GM21825 (cell line): ENCODE measurements around the gene TXNIP.

ENCODE experiments used
- ATAC-seq: cut with Tn5 transposase; IDR thresholded peaks from one replicate; pipeline ENCODE4 v1.9.1; 2021; ENCODE audit warnings: mild to moderate bottlenecking, moderate library complexity; ENCODE audit not compliant: unreplicated experiment

The TXNIP gene

GRCh38 chr1:145946477-145946986 is 49.8 kb downstream of the TXNIP start:
- ATAC-seq = no peak

DNA sequence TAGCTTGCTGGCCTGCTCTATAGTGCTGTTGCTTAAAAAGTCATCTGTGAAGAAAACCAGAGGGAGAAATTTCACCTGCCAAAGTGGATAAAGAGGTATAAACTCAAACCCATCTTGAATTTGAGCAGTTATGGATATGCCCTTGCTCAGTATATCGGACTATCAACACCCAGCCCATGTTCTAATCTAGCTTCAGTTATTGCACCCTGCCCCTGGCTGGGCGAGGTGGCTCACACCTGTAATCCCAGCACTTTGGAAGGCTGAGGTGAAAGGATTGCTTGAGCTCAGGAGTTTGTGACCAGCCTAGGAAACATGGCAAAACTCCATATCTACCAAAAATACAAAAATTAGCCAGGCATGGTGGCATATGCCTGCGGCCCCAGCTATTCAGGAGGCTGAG is 51.8 kb downstream of the TXNIP start:
- ATAC-seq = no peak

DNA sequence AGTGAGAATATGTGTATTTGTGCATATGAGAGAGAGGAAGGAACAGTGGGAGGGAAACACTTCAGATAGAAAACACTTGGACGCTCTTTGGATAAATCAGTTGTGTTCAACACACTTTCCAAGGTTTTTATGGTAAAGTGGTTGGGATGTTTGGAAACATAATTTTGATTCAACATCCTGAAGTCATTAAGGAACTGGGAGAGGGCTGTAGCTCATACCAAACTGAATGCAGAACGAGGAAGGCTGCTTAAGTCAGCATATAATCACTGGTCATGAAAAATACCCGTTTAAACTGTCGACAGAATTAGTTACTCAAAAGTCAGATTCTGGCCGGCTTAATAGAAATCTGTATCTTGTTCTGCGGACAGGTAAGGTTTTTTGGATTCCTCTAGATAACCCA is 53.5 kb downstream of the TXNIP start:
- no peak for ATAC-seq
